Spinal cord (tissue), 10 donors: ENCODE results near the gene DCP2. TPM values are rescaled to one million over a fixed set of nuclear protein-coding genes. Genes with fewer than 3 reads are reported as not detected.

Experiments
- DNase-seq, 6 donors: peaks; one replicate each; pipeline versions ENCODE4 v3.0.0 to v3.0.0-alpha.2; 2013 to 2015; ENCODE audit warnings: low spot score in 6 of 6, low read depth in 4 of 6
- H3K27ac ChIP-seq: one replicate; pipeline ENCODE4 v1.5.1; 2013; ENCODE audit warnings: low read depth, low read length, control low read depth
- H3K27me3 ChIP-seq: one replicate; pipeline ENCODE4 v1.6.1; 2013; ENCODE audit warnings: low read length; ENCODE audit not compliant: control insufficient read depth, insufficient read depth
- H3K36me3 ChIP-seq: one replicate; pipeline ENCODE4 v1.6.1; 2013; ENCODE audit warnings: low read length; ENCODE audit not compliant: control insufficient read depth, insufficient read depth
- H3K4me1 ChIP-seq: one replicate; pipeline ENCODE4 v1.6.1; 2013; ENCODE audit warnings: low read length; ENCODE audit not compliant: control insufficient read depth, insufficient read depth
- H3K4me3 ChIP-seq: one replicate; pipeline ENCODE4 v1.5.1; 2013; ENCODE audit warnings: low read depth, low read length, control low read depth
- H3K9me3 ChIP-seq: one replicate; pipeline ENCODE4 v1.6.1; 2013; ENCODE audit warnings: low read length; ENCODE audit not compliant: control insufficient read depth, insufficient read depth
- WGBS: methylation state at CpG from one replicate; pipeline ENCODE4 v1.1.5; 2013; ENCODE audit warnings: missing lambda C conversion rate; ENCODE audit not compliant: insufficient coverage; 5-methylcytosine and 5-hydroxymethylcytosine counted together
- polyA plus RNA-seq, 2 donors: library from polyadenylated mRNA; unstranded; fragments of 120-200 nt; gene quantifications; one replicate each; pipeline ENCODE4 v1.2.1, GENCODE V29; 2013; ENCODE audit not compliant: insufficient read length in 2 of 2
- total RNA-seq, 2 donors: library from RNA; depleted of rRNA in 1 of 2; stranded (reverse); fragments of 120-200 nt in 1 of 2; fragments of >200 nt in 1 of 2; gene quantifications; one replicate each; pipeline versions ENCODE4 v1.2.3 to v1.2.4, GENCODE V29; 2013 to 2014
- donor health status: healthy.

The DCP2 gene
- total and polyA plus RNA-seq, 4 donors = 17.8 to 82.1 (median 38.2) TPM

- Histone ChIP-seq H3K36me3 (peaks cover 4% of the 10 kb centered on the region), H3K4me3 (no peak overlapping the region), H3K9me3 (no peaks in the 10 kb centered on the region), H3K27me3 (no peaks in the 10 kb centered on the region), H3K27ac (no peak overlapping the region), H3K4me1 (no peaks in the 10 kb centered on the region)
- no peak for DNase-seq
- WGBS = 91% methylated on average over 4 of the region's 5 CpGs
Measured at GRCh38 chr5:113027431-113027830, 50.8 kb downstream of the DCP2 start.

GRCh38 chr5:113029614-113030013 lies 53.0 kb downstream of the DCP2 start:
- H3K9me3 ChIP-seq = no peaks in the 10 kb centered on the region
- no peaks in the 10 kb centered on the region for H3K4me1 ChIP-seq
- no peak for DNase-seq
- 62% methylated on average over 2 of the region's 6 CpGs for WGBS
- H3K27me3 ChIP-seq = no peaks in the 10 kb centered on the region
- H3K27ac ChIP-seq = no peak overlapping the region
- no peak overlapping the region for H3K4me3 ChIP-seq
- peaks cover 4% of the 10 kb centered on the region for H3K36me3 ChIP-seq

DNA sequence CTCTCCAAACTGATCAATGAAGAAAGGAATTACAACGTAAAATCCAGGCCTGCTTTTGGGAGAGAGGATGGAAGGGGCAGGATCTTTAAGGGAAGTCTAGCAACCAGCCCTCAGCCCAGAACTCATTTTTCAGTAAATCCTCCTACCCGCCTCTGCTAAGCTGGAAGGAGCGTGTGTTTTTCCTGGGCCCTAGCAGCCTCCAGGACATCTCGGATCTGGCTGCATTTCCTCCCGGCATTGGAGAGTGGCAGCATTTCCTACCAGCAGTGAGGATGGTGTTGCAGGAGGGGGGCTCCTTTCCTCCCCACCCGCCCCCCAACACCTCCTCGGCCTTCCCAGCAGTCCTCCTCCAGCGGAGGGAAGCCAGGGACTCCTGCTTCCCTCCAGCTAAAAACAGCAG lies 54.5 kb downstream of the DCP2 start:
- H3K36me3 ChIP-seq = peaks cover 5% of the 10 kb centered on the region
- no peak overlapping the region for H3K4me3 ChIP-seq
- WGBS = no CpG with 5 or more reads among the region's 8 CpGs
- H3K27ac ChIP-seq = no peak overlapping the region
- DNase-seq = no peak
- no peaks in the 10 kb centered on the region for H3K4me1 ChIP-seq
- no peaks in the 10 kb centered on the region for H3K9me3 ChIP-seq
- no peaks in the 10 kb centered on the region for H3K27me3 ChIP-seq

GRCh38 chr5:113031557-113031956 lies 55.0 kb downstream of the DCP2 start:
- 79% methylated on average over 2 of the region's 2 CpGs for WGBS
- Histone ChIP-seq H3K4me1 (no peaks in the 10 kb centered on the region), H3K27ac (no peak overlapping the region), H3K36me3 (peaks cover 7% of the 10 kb centered on the region), H3K27me3 (no peaks in the 10 kb centered on the region), H3K4me3 (no peak overlapping the region), H3K9me3 (no peaks in the 10 kb centered on the region)
- no peak for DNase-seq

GRCh38 chr5:113034182-113034773 lies 57.7 kb downstream of the DCP2 start:
- Histone ChIP-seq H3K27ac (no peak overlapping the region), H3K36me3 (peaks cover 6% of the 10 kb centered on the region), H3K9me3 (no peaks in the 10 kb centered on the region), H3K4me3 (no peak overlapping the region), H3K4me1 (peaks cover 6% of the 10 kb centered on the region), H3K27me3 (no peaks in the 10 kb centered on the region)
- DNase-seq = peak in 1 of 6 donors; percentile 36
- WGBS = 72% methylated on average over 11 of the region's 13 CpGs

DNA sequence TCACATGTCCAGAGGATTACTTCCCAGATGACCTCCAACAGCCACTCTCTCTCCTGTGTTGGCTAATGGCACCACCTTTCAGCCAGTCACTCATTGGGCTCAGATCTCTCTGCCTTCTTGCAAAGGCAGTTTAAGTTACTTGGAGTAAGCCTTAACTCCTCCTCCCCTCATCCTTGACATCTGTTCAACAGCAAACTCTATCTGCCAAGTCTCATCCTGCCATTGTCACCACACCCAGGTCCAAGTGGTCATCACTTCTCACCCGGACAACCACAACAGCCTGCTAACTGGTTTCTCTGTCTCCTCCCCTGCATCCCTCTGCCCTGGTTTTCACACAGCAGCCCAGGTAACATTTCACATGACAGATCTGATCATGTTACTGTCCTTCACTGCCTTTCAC lies 58.5 kb downstream of the DCP2 start:
- no peak for DNase-seq
- no peak overlapping the region for H3K27ac ChIP-seq
- H3K9me3 ChIP-seq = no peaks in the 10 kb centered on the region
- 92% methylated on average over 1 of the region's 1 CpG for WGBS
- peaks cover 6% of the 10 kb centered on the region for H3K36me3 ChIP-seq
- peaks cover 6% of the 10 kb centered on the region for H3K4me1 ChIP-seq
- no peak overlapping the region for H3K4me3 ChIP-seq
- H3K27me3 ChIP-seq = no peaks in the 10 kb centered on the region

DNA sequence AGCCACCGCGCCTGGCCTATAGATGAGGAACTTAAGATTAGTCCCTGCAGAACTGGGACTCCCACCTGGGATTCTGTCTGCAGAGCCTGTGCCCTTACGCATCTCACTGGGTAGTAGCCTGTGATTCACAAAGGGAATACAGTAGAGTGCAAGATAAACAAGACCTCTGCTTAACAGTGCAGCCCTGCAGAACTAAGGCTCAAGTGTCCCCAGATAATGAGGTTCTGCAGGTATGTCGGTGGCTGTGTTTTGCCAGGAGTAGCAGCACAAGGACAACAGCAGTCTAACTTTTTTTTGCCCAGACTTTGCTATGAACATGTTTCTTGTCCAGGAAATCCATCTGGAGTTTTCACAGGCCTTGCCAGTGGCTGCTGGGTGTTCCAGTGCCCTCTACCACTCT lies 59.7 kb downstream of the DCP2 start:
- Histone ChIP-seq H3K36me3 (peaks cover 6% of the 10 kb centered on the region), H3K4me1 (peaks cover 7% of the 10 kb centered on the region), H3K27me3 (no peaks in the 10 kb centered on the region), H3K27ac (no peak overlapping the region), H3K4me3 (no peak overlapping the region), H3K9me3 (no peaks in the 10 kb centered on the region)
- WGBS = 96% methylated on average over 4 of the region's 4 CpGs
- DNase-seq = no peak

- DNase-seq = peak in 1 of 6 donors; percentile 49
- no peak overlapping the region for H3K27ac ChIP-seq
- H3K36me3 ChIP-seq = peaks cover 6% of the 10 kb centered on the region
- H3K4me3 ChIP-seq = no peak overlapping the region
- no peaks in the 10 kb centered on the region for H3K9me3 ChIP-seq
- no CpG with 5 or more reads among the region's 1 CpG for WGBS
- peaks cover 12% of the 10 kb centered on the region for H3K4me1 ChIP-seq
- no peaks in the 10 kb centered on the region for H3K27me3 ChIP-seq
Measured at GRCh38 chr5:113036826-113037225, 60.2 kb downstream of the DCP2 start.

- peaks cover 6% of the 10 kb centered on the region for H3K36me3 ChIP-seq
- H3K4me1 ChIP-seq = peaks cover 13% of the 10 kb centered on the region
- no peak overlapping the region for H3K4me3 ChIP-seq
- H3K27me3 ChIP-seq = no peaks in the 10 kb centered on the region
- DNase-seq = no peak
- H3K9me3 ChIP-seq = no peaks in the 10 kb centered on the region
- 94% methylated on average over 1 of the region's 1 CpG for WGBS
- no peak overlapping the region for H3K27ac ChIP-seq
Measured at GRCh38 chr5:113038136-113038535, 61.5 kb downstream of the DCP2 start.

DNA sequence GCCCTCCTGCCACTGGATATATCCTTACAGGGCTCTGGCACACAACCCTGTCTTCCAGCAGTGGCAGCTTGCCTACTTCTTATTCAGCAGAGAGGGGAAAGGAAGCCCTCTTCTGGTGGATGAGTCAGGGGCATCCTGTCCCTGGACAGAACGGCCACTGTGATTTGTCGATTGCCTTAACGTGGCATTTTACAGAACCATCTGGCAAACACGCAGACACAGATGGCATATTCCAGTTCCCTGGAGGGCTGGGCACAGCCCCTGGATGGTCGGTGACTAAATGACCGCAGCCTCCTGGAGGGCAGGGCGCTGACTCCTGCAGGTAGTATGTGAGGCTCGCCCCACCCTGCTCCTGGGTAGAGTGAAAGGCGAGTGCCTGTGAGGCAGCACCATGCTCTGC lies 62.1 kb downstream of the DCP2 start:
- Histone ChIP-seq H3K27me3 (no peaks in the 10 kb centered on the region), H3K36me3 (peaks cover 6% of the 10 kb centered on the region), H3K27ac (no peak overlapping the region), H3K4me3 (no peak overlapping the region), H3K4me1 (peaks cover 18% of the 10 kb centered on the region), H3K9me3 (no peaks in the 10 kb centered on the region)
- WGBS = 41% methylated on average over 6 of the region's 9 CpGs
- DNase-seq = no peak
